Transverse colon (tissue), 4 donors: ENCODE results near the gene ABHD5. TPM values are rescaled to one million over a fixed set of nuclear protein-coding genes. Genes with fewer than 3 reads are reported as not detected.

Experiments
- DNase-seq: peaks from one replicate; pipeline ENCODE4 v3.0.0-alpha.2; 2019
- H3K27ac ChIP-seq, 4 donors: fragments of 200-600 bp; sonication (generic); 2 replicates each; pipeline ENCODE4 v1.5.1; 2016 to 2018; ENCODE audit warnings: inconsistent platforms in 4 of 4
- H3K27me3 ChIP-seq: fragments of 200-600 bp; sonication (generic); 2 replicates; pipeline ENCODE4 v1.5.1; 2017; ENCODE audit warnings: inconsistent platforms
- H3K36me3 ChIP-seq, 4 donors: fragments of 200-600 bp; sonication (generic); 2 replicates each; pipeline ENCODE4 v1.5.1; 2017 to 2019; ENCODE audit warnings: inconsistent platforms in 4 of 4
- H3K4me1 ChIP-seq, 4 donors: fragments of 200-600 bp; sonication (generic); 2 replicates each; pipeline ENCODE4 v1.5.1; 2017 to 2020; ENCODE audit warnings: inconsistent platforms in 4 of 4
- H3K4me3 ChIP-seq, 4 donors: fragments of 200-600 bp; sonication (generic); 1 replicate in 1 of 4; 2 replicates in 3 of 4; pipeline versions ENCODE4 v1.5.1 to v1.6.1; 2017 to 2019; ENCODE audit warnings: inconsistent platforms in 4 of 4
- H3K9me3 ChIP-seq, 2 donors: fragments of 200-600 bp; sonication (generic); 2 replicates each; pipeline ENCODE4 v1.5.1; 2017 to 2019; ENCODE audit warnings: inconsistent platforms in 2 of 2
- EP300 ChIP-seq: sonication (generic); formaldehyde crosslinking; IDR thresholded peaks from one replicate; pipeline ENCODE4 v1.6.1; 2017; ENCODE audit warnings: antibody characterized with exemption, low read depth
- POLR2A ChIP-seq: fragments of 450-650 bp; IDR thresholded peaks from one replicate; pipeline ENCODE4 v1.6.1; 2016; ENCODE audit warnings: antibody characterized with exemption, mild to moderate bottlenecking, moderate library complexity
- POLR2AphosphoS5 ChIP-seq, 3 donors: sonication (generic); formaldehyde crosslinking; IDR thresholded peaks; one replicate each; pipeline ENCODE4 v1.6.1; 2016; ENCODE audit warnings: antibody characterized with exemption in 3 of 3
- WGBS, 2 donors: methylation state at CpG; one replicate each; pipeline ENCODE4 v1.1.5; 2018; ENCODE audit warnings: low coverage in 1 of 2; 5-methylcytosine and 5-hydroxymethylcytosine counted together
- in situ Hi-C, 4 donors: fragments of 200-750 bp; cut with MboI; loops; one replicate each; pipeline versions ENCODE4 v1.15.0 to v1.15.1; 2017; ENCODE audit warnings: low sequenced_read_pairs in 3 of 4, low pct_ligation_motif_present in 1 of 4, low pct_unique_long_range_greater_than_20kb in 1 of 4
- intact Hi-C: fragments of 100-400 bp; cut with DNase I; formaldehyde crosslinking; loops from one replicate; pipeline ENCODE4 v1.15.1; 2023; ENCODE audit warnings: low total_unique reads
- total RNA-seq, 4 donors: library from RNA; depleted of rRNA; stranded (reverse); fragments of >200 nt; gene quantifications; one replicate each; pipeline ENCODE4 v1.1.0, GENCODE V29; 2016
- TF ChIP-seq, protein P1 (sequence below), 5 experiments: fragments of 200-600 bp in 3 of 5; fragments of 450-650 bp in 2 of 5; sonication (generic) in 3 of 5; IDR thresholded peaks; 1 replicate in 2 of 5; 2 replicates in 3 of 5; pipeline ENCODE4 v1.5.1; 2016 to 2017; ENCODE audit warnings: antibody characterized with exemption in 5 of 5, inconsistent platforms in 3 of 5, mild to moderate bottlenecking in 2 of 5, moderate library complexity in 1 of 5

The ABHD5 gene
- total RNA-seq, 4 donors from 2014 or later: 36.2 to 304 (median 48.0) TPM

DNA sequence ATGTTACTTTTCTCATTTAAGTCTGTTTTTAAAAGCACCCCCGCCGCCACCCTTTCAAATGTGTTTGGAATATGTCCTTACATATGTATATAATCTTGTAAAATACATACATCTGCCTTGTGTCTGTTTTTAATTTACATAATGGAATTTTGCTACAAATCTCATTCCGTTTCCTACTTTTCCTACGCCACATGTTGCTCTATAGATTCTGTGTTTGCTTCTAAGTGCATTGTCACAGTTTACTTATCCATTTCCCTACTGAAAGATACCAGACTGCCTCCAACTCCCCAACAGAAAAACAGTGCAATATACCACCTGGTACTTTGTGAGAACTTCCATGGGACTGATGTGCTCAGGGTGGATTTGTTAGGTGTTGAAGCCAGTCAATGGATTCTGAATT, 70.2 kb downstream of the ABHD5 start:
- no peak for DNase-seq
- Histone ChIP-seq H3K4me3 (no peak overlapping the region), H3K4me1 (peaks cover 0 to 28% (median 6%) of the 10 kb centered on the region in 4 donors), H3K9me3 (no peaks in the 10 kb centered on the region), H3K27ac (no peak overlapping the region), H3K27me3 (no peaks in the 10 kb centered on the region), H3K36me3 (no peaks in the 10 kb centered on the region)
- 88 to 91% methylated on average over 4 of the region's 4 CpGs for WGBS, 2 donors
- TF ChIP-seq POLR2AphosphoS5 (IDR thresholded peaks at IDR 0.05): no peak
- TF ChIP-seq, protein P1, sequence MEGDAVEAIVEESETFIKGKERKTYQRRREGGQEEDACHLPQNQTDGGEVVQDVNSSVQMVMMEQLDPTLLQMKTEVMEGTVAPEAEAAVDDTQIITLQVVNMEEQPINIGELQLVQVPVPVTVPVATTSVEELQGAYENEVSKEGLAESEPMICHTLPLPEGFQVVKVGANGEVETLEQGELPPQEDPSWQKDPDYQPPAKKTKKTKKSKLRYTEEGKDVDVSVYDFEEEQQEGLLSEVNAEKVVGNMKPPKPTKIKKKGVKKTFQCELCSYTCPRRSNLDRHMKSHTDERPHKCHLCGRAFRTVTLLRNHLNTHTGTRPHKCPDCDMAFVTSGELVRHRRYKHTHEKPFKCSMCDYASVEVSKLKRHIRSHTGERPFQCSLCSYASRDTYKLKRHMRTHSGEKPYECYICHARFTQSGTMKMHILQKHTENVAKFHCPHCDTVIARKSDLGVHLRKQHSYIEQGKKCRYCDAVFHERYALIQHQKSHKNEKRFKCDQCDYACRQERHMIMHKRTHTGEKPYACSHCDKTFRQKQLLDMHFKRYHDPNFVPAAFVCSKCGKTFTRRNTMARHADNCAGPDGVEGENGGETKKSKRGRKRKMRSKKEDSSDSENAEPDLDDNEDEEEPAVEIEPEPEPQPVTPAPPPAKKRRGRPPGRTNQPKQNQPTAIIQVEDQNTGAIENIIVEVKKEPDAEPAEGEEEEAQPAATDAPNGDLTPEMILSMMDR (IDR thresholded peaks at IDR 0.05): no peak
- no peak for TF ChIP-seq POLR2A
- in situ Hi-C loops: no loop called here
- intact Hi-C loops: no loop called here

- no peak overlapping the region for H3K4me3 ChIP-seq
- in situ Hi-C loops: no loop called here
- H3K36me3 ChIP-seq: no peaks in the 10 kb centered on the region
- peaks cover 0 to 20% (median 4%) of the 10 kb centered on the region in 4 donors for H3K4me1 ChIP-seq
- H3K9me3 ChIP-seq: no peaks in the 10 kb centered on the region
- H3K27ac ChIP-seq: no peak overlapping the region
- WGBS, 2 donors: 77 to 83% methylated on average over 4 to 6 of the region's 6 CpGs
- no peaks in the 10 kb centered on the region for H3K27me3 ChIP-seq
- intact Hi-C loops: no loop called here
- DNase-seq: no peak
- TF ChIP-seq POLR2AphosphoS5 (IDR thresholded peaks at IDR 0.05) (no peak), POLR2A (no peak), EP300 (no peak)
- TF ChIP-seq, protein P1 (IDR thresholded peaks at IDR 0.05): no peak
Measured at GRCh38 chr3:43762451-43762850, 71.7 kb downstream of the ABHD5 start.

GRCh38 chr3:43764056-43764455, 73.3 kb downstream of the ABHD5 start:
- Histone ChIP-seq H3K4me1 (peaks cover 0 to 12% (median 5%) of the 10 kb centered on the region in 4 donors), H3K36me3 (no peaks in the 10 kb centered on the region), H3K9me3 (no peaks in the 10 kb centered on the region), H3K4me3 (no peak overlapping the region), H3K27me3 (no peaks in the 10 kb centered on the region), H3K27ac (no peak overlapping the region)
- in situ Hi-C loops (no loop called here), intact Hi-C loops (no loop called here)
- WGBS, 2 donors: 87% methylated on average over 2 of the region's 2 CpGs; no CpG with 5 or more reads in 1 of the 2 donors
- DNase-seq: no peak
- TF ChIP-seq, protein P1 (IDR thresholded peaks at IDR 0.05): no peak
- no peak for TF ChIP-seq POLR2A
- no peak for TF ChIP-seq EP300
- TF ChIP-seq POLR2AphosphoS5 (IDR thresholded peaks at IDR 0.05): no peak

DNA sequence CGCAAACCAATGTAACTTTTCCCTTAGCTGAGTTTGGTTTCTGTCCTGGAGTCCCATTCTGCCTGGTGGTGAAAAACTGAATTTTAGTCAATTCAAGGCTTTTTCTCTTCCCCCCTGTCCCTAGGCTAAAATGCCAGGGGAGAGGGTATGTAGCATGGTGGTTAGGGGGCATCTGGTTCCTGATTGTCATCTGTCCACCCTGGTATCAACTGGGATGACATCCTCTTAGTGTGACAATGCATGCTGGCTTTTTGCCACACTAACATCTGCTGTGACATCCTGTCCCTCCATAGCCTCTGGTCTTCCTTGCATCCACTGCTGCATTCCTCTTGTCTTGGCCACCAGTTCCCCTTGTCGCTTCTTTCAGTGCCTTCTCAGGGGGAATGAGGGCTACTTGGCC, 73.7 kb downstream of the ABHD5 start:
- Histone ChIP-seq H3K36me3 (no peaks in the 10 kb centered on the region), H3K9me3 (no peaks in the 10 kb centered on the region), H3K27me3 (no peaks in the 10 kb centered on the region), H3K4me3 (no peak overlapping the region), H3K4me1 (peaks cover 0 to 11% (median 7%) of the 10 kb centered on the region in 4 donors), H3K27ac (no peak overlapping the region)
- DNase-seq: no peak
- 83 to 100% methylated on average over 1 to 2 of the region's 2 CpGs for WGBS, 2 donors
- intact Hi-C loops (no loop called here), in situ Hi-C loops (no loop called here)
- no peak for TF ChIP-seq EP300
- TF ChIP-seq POLR2AphosphoS5 (IDR thresholded peaks at IDR 0.05): no peak
- no peak for TF ChIP-seq POLR2A
- TF ChIP-seq, protein P1 (IDR thresholded peaks at IDR 0.05): no peak
